HL-60 (cell line): ENCODE measurements around the gene AOPEP.

Experiments
- DNase-seq, 2 experiments: peaks; one replicate each; pipeline ENCODE4 v3.0.0-alpha.2; 2010 to 2020; ENCODE audit warnings: low read depth in 1 of 2, low spot score in 1 of 2
- H3K27ac ChIP-seq: fragments of 250-450 bp; sonication (Bioruptor Pico); replicated peaks from 2 replicates; pipeline ENCODE4 v1.5.1; 2020; ENCODE audit warnings: mild to moderate bottlenecking, moderate library complexity
- H3K27me3 ChIP-seq: fragments of 250-450 bp; sonication (Bioruptor Pico); 2 replicates; pipeline ENCODE4 v1.5.1; 2021; ENCODE audit warnings: mild to moderate bottlenecking, moderate library complexity; ENCODE audit not compliant: insufficient read depth, poor library complexity, severe bottlenecking
- H3K4me3 ChIP-seq: replicated peaks from 2 replicates; pipeline ENCODE4 v1.5.1; 2011; ENCODE audit warnings: mild to moderate bottlenecking, control low read depth, low read length; ENCODE audit not compliant: insufficient read depth
- CTCF ChIP-seq: IDR thresholded peaks from one replicate; pipeline ENCODE4 v1.5.1; 2011; ENCODE audit warnings: low read length, control low read depth, inconsistent platforms; ENCODE audit not compliant: insufficient read depth
- GABPA ChIP-seq: IDR thresholded peaks from 2 replicates; pipeline ENCODE4 v1.6.1; 2012; ENCODE audit warnings: low read depth
- POLR2AphosphoS5 ChIP-seq: IDR thresholded peaks from 2 replicates; pipeline ENCODE4 v1.6.1; 2012; ENCODE audit warnings: low read depth
- REST ChIP-seq: IDR thresholded peaks from 2 replicates; pipeline ENCODE4 v1.6.1; 2012; ENCODE audit warnings: low read depth; ENCODE audit not compliant: insufficient replicate concordance
- SPI1 ChIP-seq: IDR thresholded peaks from 2 replicates; pipeline ENCODE4 v1.6.1; 2012; ENCODE audit warnings: low read depth, mild to moderate bottlenecking, borderline replicate concordance

AOPEP gene

GRCh38 chr9:95058795-95059386 is 332.4 kb downstream of the AOPEP start:
- H3K27me3 ChIP-seq, result no peaks in the 10 kb centered on the region
- TF ChIP-seq REST (no peak), CTCF (no peak), POLR2AphosphoS5 (no peak)
- no peak for DNase-seq
- no peak overlapping the region for H3K27ac ChIP-seq
- H3K4me3 ChIP-seq, result no peak overlapping the region

- DNase-seq, result no peak
- TF ChIP-seq CTCF (no peak), POLR2AphosphoS5 (no peak), SPI1 (no peak), GABPA (no peak), REST (no peak)
- H3K27ac ChIP-seq, result no peak overlapping the region
Measured at GRCh38 chr9:95060234-95060633, 333.7 kb downstream of the AOPEP start.

GRCh38 chr9:95060916-95061315 is 334.4 kb downstream of the AOPEP start:
- Histone ChIP-seq H3K27me3 (no peaks in the 10 kb centered on the region), H3K27ac (no peak overlapping the region), H3K4me3 (no peak overlapping the region)
- TF ChIP-seq CTCF (no peak), SPI1 (no peak)
- no peak for DNase-seq

More at GRCh38 chr9:95060234-95060633, 333.7 kb downstream of the AOPEP start:
- H3K27me3 ChIP-seq, result no peaks in the 10 kb centered on the region
- no peak overlapping the region for H3K4me3 ChIP-seq

GRCh38 chr9:95061916-95062595 is 335.6 kb downstream of the AOPEP start:
- Histone ChIP-seq H3K27ac (no peak overlapping the region), H3K4me3 (no peak overlapping the region), H3K27me3 (no peaks in the 10 kb centered on the region)
- DNase-seq, result no peak
- TF ChIP-seq CTCF, result no peak
- no peak for TF ChIP-seq SPI1
- no peak for TF ChIP-seq POLR2AphosphoS5
- no peak for TF ChIP-seq GABPA
- no peak for TF ChIP-seq REST
